HepG2 (cell line): Measurements from ENCODE around the gene SHPK. TPM values are rescaled to one million over a fixed set of nuclear protein-coding genes. Genes with fewer than 3 reads are reported as not detected.

ENCODE experiments used
- ARNTL ChIP-seq: sonication (generic); formaldehyde crosslinking; IDR thresholded peaks from 2 replicates; pipeline ENCODE4 v1.4.0; 2020; ENCODE audit warnings: mild to moderate bottlenecking, missing genetic modification reagents
- CEBPG ChIP-seq: IDR thresholded peaks from 2 replicates; pipeline ENCODE4 v1.6.1; 2016
- EEA1 ChIP-seq: sonication (generic); formaldehyde crosslinking; IDR thresholded peaks from 2 replicates; pipeline ENCODE4 v1.5.1; 2020; ENCODE audit warnings: mild to moderate bottlenecking, missing genetic modification reagents, borderline replicate concordance
- FOXO1 ChIP-seq: sonication (generic); formaldehyde crosslinking; IDR thresholded peaks from 2 replicates; pipeline ENCODE4 v1.4.0; 2020; ENCODE audit warnings: missing genetic modification reagents
- GTF3A ChIP-seq: sonication (generic); formaldehyde crosslinking; conservative IDR thresholded peaks from 2 replicates; pipeline ENCODE4 v1.4.0; 2020; ENCODE audit warnings: mild to moderate bottlenecking, missing genetic modification reagents
- HNRNPUL1 ChIP-seq: fragments of 200-400 bp; formaldehyde crosslinking; IDR thresholded peaks from 2 replicates; pipeline ENCODE4 v1.6.1; 2017; ENCODE audit warnings: low read depth, mild to moderate bottlenecking, low read length, moderate library complexity
- RAD51 ChIP-seq: fragments of 450-650 bp; IDR thresholded peaks from 2 replicates; pipeline ENCODE4 v1.6.1; 2016; ENCODE audit warnings: borderline replicate concordance
- SALL2 ChIP-seq: sonication (generic); formaldehyde crosslinking; IDR thresholded peaks from 2 replicates; pipeline ENCODE4 v1.8.1; 2023; ENCODE audit warnings: mild to moderate bottlenecking, missing genetic modification reagents, inconsistent platforms
- SETDB1 ChIP-seq: sonication (generic); formaldehyde crosslinking; IDR thresholded peaks from 2 replicates; pipeline ENCODE4 v1.5.1; 2020; ENCODE audit warnings: missing genetic modification reagents, mild to moderate bottlenecking, borderline replicate concordance
- SIN3A ChIP-seq: IDR thresholded peaks from 2 replicates; pipeline ENCODE4 v1.6.1; 2011; ENCODE audit warnings: low read depth, mild to moderate bottlenecking, control low read depth, low read length, borderline replicate concordance
- SSRP1 ChIP-seq: IDR thresholded peaks from 2 replicates; pipeline ENCODE4 v1.6.1; 2016; ENCODE audit warnings: control low read depth
- STAT5B ChIP-seq: sonication (generic); formaldehyde crosslinking; IDR thresholded peaks from 2 replicates; pipeline ENCODE4 v1.4.0; 2020; ENCODE audit warnings: missing genetic modification reagents
- SUZ12 ChIP-seq: fragments of 150-350 bp; IDR thresholded peaks from 2 replicates; pipeline ENCODE4 v1.6.1; 2014; ENCODE audit warnings: low read depth, low read length
- TBX2 ChIP-seq: sonication (generic); formaldehyde crosslinking; IDR thresholded peaks from 2 replicates; pipeline ENCODE4 v1.5.0; 2020; ENCODE audit warnings: missing genetic modification reagents, mild to moderate bottlenecking, borderline replicate concordance
- ZBTB42 ChIP-seq: sonication (generic); formaldehyde crosslinking; IDR thresholded peaks from 2 replicates; pipeline ENCODE4 v1.5.0; 2020; ENCODE audit warnings: mild to moderate bottlenecking, missing genetic modification reagents
- ZNF160 ChIP-seq: sonication (generic); formaldehyde crosslinking; IDR thresholded peaks from 2 replicates; pipeline ENCODE4 v1.8.0; 2022; ENCODE audit warnings: mild to moderate bottlenecking, inconsistent platforms, missing genetic modification reagents
- ZNF44 ChIP-seq: sonication (generic); formaldehyde crosslinking; IDR thresholded peaks from 2 replicates; pipeline ENCODE4 v1.5.1; 2020; ENCODE audit warnings: mild to moderate bottlenecking, missing genetic modification reagents
- ZNF446 ChIP-seq: sonication (generic); formaldehyde crosslinking; IDR thresholded peaks from 2 replicates; pipeline ENCODE4 v1.5.0; 2020; ENCODE audit warnings: mild to moderate bottlenecking, missing genetic modification reagents
- ZNF501 ChIP-seq: sonication (generic); formaldehyde crosslinking; IDR thresholded peaks from 2 replicates; pipeline ENCODE4 v1.5.1; 2020; ENCODE audit warnings: mild to moderate bottlenecking, moderate library complexity, missing genetic modification reagents
- ZNF547 ChIP-seq: sonication (generic); formaldehyde crosslinking; IDR thresholded peaks from 2 replicates; pipeline ENCODE4 v1.5.1; 2020; ENCODE audit warnings: mild to moderate bottlenecking, missing genetic modification reagents
- ZNF567 ChIP-seq: sonication (generic); formaldehyde crosslinking; IDR thresholded peaks from 2 replicates; pipeline ENCODE4 v1.8.1; 2023; ENCODE audit warnings: mild to moderate bottlenecking, missing genetic modification reagents, borderline replicate concordance
- ZNF776 ChIP-seq: sonication (generic); formaldehyde crosslinking; IDR thresholded peaks from 2 replicates; pipeline ENCODE4 v1.4.0; 2020; ENCODE audit warnings: mild to moderate bottlenecking, missing genetic modification reagents
- ZNF816 ChIP-seq: sonication (generic); formaldehyde crosslinking; IDR thresholded peaks from 2 replicates; pipeline ENCODE4 v1.8.0; 2022; ENCODE audit warnings: missing genetic modification reagents, mild to moderate bottlenecking, borderline replicate concordance
- ZSCAN30 ChIP-seq: sonication (generic); formaldehyde crosslinking; IDR thresholded peaks from 2 replicates; pipeline ENCODE4 v1.5.0; 2020; ENCODE audit warnings: mild to moderate bottlenecking, missing genetic modification reagents
- polyA plus RNA-seq, 8 experiments: library from polyadenylated mRNA; depleted of rRNA in 3 of 8; stranded (reverse) in 7 of 8; unstranded in 1 of 8; fragments of >200 nt; fragmentation: Illumina TruSeq in 4 of 8; extraction: Trizol in 4 of 8; gene quantifications; 2 replicates each; pipeline versions ENCODE4 v1.2.1 to v1.2.3, GENCODE V29; 2011 to 2016; ENCODE audit warnings: low read depth in 4 of 8, missing spikeins in 1 of 8, mixed read lengths in 1 of 8; ENCODE audit not compliant: insufficient read depth in 1 of 8
- total RNA-seq, 5 experiments: library from RNA; depleted of rRNA; stranded (reverse); fragments of >200 nt; fragmentation: Illumina TruSeq; extraction: Trizol; gene quantifications; 2 replicates each; pipeline ENCODE4 v1.2.3, GENCODE V29; 2016; ENCODE audit warnings: low read depth in 1 of 5
- TF ChIP-seq, protein P1 (sequence below): sonication (generic); formaldehyde crosslinking; IDR thresholded peaks from 2 replicates; pipeline ENCODE4 v1.8.1; 2023; ENCODE audit warnings: mild to moderate bottlenecking, missing genetic modification reagents
- TF ChIP-seq, protein P2 (sequence below): sonication (generic); formaldehyde crosslinking; IDR thresholded peaks from 2 replicates; pipeline ENCODE4 v1.5.1; 2020; ENCODE audit warnings: missing genetic modification reagents, mild to moderate bottlenecking, borderline replicate concordance
- TF ChIP-seq, protein P3 (sequence below): IDR thresholded peaks from 2 replicates; pipeline ENCODE4 v1.6.1; 2012; ENCODE audit warnings: low read length, improper control_type of control experiment

The SHPK gene
- total and polyA plus RNA-seq, 2 of the 13 experiments (the other 11 are each of a cell fraction or from before 2014, with no cell fraction given): 16.2 to 30.9 TPM

DNA sequence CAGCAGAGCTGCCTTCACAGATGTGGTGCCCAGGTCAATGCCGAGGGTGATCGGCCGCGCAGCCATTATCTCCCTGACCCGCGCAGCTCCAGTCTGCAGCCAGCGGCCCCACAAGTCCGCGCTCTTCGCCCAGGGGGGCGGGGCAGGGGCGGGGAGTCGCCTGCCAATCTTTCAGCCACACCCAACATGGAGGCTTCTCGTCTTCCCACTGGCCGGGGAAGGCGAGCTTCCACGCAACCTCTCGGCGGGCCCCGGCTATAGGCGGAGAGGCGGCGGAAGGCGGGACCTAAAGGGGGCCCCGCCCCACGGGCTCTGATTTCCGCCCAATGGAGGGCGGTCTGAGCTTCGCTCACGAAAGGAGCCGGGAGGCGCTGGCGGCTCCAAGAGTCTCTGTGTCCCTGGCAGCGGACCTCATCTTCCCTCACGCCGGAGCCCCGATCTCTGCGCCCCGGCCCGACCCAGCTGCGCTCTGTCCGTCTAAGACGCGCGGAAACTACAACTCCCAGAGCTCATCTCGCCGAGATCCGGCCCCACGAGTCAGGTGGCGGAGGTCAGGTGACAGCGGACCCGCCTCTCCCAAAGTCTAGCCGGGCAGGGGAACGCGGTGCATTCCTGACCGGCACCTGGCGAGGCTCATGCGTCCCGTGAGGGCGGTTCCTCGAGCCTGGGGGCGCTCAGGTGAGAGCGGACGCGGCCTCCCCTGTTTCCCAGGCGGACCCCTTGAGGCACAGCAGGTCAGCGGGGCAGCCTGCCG is at the start of gene SHPK, which contains the start of gene CTNS (continued):
- TF ChIP-seq, protein P1, sequence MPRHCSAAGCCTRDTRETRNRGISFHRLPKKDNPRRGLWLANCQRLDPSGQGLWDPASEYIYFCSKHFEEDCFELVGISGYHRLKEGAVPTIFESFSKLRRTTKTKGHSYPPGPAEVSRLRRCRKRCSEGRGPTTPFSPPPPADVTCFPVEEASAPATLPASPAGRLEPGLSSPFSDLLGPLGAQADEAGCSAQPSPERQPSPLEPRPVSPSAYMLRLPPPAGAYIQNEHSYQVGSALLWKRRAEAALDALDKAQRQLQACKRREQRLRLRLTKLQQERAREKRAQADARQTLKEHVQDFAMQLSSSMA (CRISPR knock-in tag): peak; percentile 92; the same call in 1 of the 2 replicates
- TF ChIP-seq ZNF160 (CRISPR knock-in tag): no peak
- no peak for TF ChIP-seq GTF3A (CRISPR knock-in tag)
- TF ChIP-seq ZSCAN30: no peak
- peak; percentile 62; the same call in 1 of the 2 replicates for TF ChIP-seq ZBTB42 (CRISPR knock-in tag)
- TF ChIP-seq ZNF547 (CRISPR knock-in tag): no peak
- no peak for TF ChIP-seq ZNF446
- TF ChIP-seq STAT5B: no peak; the same call in 1 of the 2 replicates
- TF ChIP-seq SUZ12: peak; percentile 55
- TF ChIP-seq ZNF44 (CRISPR knock-in tag): no peak
- 0 out of 2 replicates have a peak, but pooled peaks have one; percentile 43 for TF ChIP-seq ZNF816 (CRISPR knock-in tag)
- TF ChIP-seq SETDB1 (CRISPR knock-in tag): no peak
- TF ChIP-seq EEA1 (CRISPR knock-in tag): peak; percentile 69; the same call in 1 of the 2 replicates
- no peak for TF ChIP-seq HNRNPUL1
- peak; percentile 27; the same call in 1 of the 2 replicates for TF ChIP-seq FOXO1 (CRISPR knock-in tag)
- TF ChIP-seq ZNF776: peak; percentile 86
- TF ChIP-seq ZNF567: peak; percentile 68; the same call in 1 of the 2 replicates
- TF ChIP-seq, protein P2, sequence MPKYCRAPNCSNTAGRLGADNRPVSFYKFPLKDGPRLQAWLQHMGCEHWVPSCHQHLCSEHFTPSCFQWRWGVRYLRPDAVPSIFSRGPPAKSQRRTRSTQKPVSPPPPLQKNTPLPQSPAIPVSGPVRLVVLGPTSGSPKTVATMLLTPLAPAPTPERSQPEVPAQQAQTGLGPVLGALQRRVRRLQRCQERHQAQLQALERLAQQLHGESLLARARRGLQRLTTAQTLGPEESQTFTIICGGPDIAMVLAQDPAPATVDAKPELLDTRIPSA (CRISPR knock-in tag): peak; percentile 75; the same call in 1 of the 2 replicates
- peak; percentile 89 for TF ChIP-seq ZNF501
- TF ChIP-seq, protein P3, sequence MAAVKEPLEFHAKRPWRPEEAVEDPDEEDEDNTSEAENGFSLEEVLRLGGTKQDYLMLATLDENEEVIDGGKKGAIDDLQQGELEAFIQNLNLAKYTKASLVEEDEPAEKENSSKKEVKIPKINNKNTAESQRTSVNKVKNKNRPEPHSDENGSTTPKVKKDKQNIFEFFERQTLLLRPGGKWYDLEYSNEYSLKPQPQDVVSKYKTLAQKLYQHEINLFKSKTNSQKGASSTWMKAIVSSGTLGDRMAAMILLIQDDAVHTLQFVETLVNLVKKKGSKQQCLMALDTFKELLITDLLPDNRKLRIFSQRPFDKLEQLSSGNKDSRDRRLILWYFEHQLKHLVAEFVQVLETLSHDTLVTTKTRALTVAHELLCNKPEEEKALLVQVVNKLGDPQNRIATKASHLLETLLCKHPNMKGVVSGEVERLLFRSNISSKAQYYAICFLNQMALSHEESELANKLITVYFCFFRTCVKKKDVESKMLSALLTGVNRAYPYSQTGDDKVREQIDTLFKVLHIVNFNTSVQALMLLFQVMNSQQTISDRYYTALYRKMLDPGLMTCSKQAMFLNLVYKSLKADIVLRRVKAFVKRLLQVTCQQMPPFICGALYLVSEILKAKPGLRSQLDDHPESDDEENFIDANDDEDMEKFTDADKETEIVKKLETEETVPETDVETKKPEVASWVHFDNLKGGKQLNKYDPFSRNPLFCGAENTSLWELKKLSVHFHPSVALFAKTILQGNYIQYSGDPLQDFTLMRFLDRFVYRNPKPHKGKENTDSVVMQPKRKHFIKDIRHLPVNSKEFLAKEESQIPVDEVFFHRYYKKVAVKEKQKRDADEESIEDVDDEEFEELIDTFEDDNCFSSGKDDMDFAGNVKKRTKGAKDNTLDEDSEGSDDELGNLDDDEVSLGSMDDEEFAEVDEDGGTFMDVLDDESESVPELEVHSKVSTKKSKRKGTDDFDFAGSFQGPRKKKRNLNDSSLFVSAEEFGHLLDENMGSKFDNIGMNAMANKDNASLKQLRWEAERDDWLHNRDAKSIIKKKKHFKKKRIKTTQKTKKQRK: no peak
- peak; percentile 62; the same call in 1 of the 2 replicates for TF ChIP-seq SALL2
- no peak for TF ChIP-seq ARNTL (CRISPR knock-in tag)
- peak; percentile 97 for TF ChIP-seq RAD51
- peak; percentile 79; the same call in 1 of the 2 replicates for TF ChIP-seq SIN3A
- TF ChIP-seq SSRP1 (CRISPR knock-in tag): no peak
- 0 out of 2 replicates have a peak, but pooled peaks have one; percentile 9 for TF ChIP-seq CEBPG (CRISPR knock-in tag)
- peak; percentile 18 for TF ChIP-seq TBX2
